Measurements from ENCODE around the gene HOXB6.

The HOXB6 gene

GRCh38 chr17:48624544-48625494 lies 20.0 kb upstream of the HOXB6 start (continued):
- peak; percentile 71 for TF ChIP-seq SP2 (tag by site-specific recombination; IDR thresholded peaks at IDR 0.05)
- TF ChIP-seq ZNF76 (tag by site-specific recombination; IDR thresholded peaks at IDR 0.05; ENCODE audit: borderline replicate concordance, low read depth), result no peak
- no peak for TF ChIP-seq ZNF704 (tag by site-specific recombination; IDR thresholded peaks at IDR 0.05)
- TF ChIP-seq ZNF473 (tag by site-specific recombination; IDR thresholded peaks at IDR 0.05), result no peak
- no peak for TF ChIP-seq ZNF555 (tag by site-specific recombination; conservative IDR thresholded peaks at IDR 0.05)
- peak; percentile 19; the same call in 1 of the 2 replicates for TF ChIP-seq YY1 (tag by site-specific recombination; IDR thresholded peaks at IDR 0.05)
- TF ChIP-seq ZNF792 (tag by site-specific recombination; IDR thresholded peaks at IDR 0.05), result no peak
- TF ChIP-seq ZNF830 (tag by site-specific recombination; IDR thresholded peaks at IDR 0.05; ENCODE audit: low read depth), result no peak
- TF ChIP-seq ZNF221 (tag by site-specific recombination; IDR thresholded peaks at IDR 0.05; ENCODE audit: borderline replicate concordance), result no peak
- no peak for TF ChIP-seq REST (tag by site-specific recombination; IDR thresholded peaks at IDR 0.05)
- TF ChIP-seq MEIS1 (CRISPR knock-in tag; IDR thresholded peaks at IDR 0.05; ENCODE audit: borderline replicate concordance), result no peak
- TF ChIP-seq ZNF561 (tag by site-specific recombination; IDR thresholded peaks at IDR 0.05; ENCODE audit: borderline replicate concordance), result no peak
- TF ChIP-seq ZNF146 (tag by site-specific recombination; IDR thresholded peaks at IDR 0.05), result no peak
- no peak for TF ChIP-seq ZNF548 (tag by site-specific recombination; IDR thresholded peaks at IDR 0.05)
- no peak for TF ChIP-seq BCL11A (tag by site-specific recombination; IDR thresholded peaks at IDR 0.05; ENCODE audit: low read depth)
- TF ChIP-seq KLF1 (tag by site-specific recombination; IDR thresholded peaks at IDR 0.05), result 0 out of 2 replicates have a peak, but pooled peaks have one; percentile 16
- no peak for TF ChIP-seq ZBTB17 (tag by site-specific recombination; IDR thresholded peaks at IDR 0.05)
- no peak for TF ChIP-seq ZNF174 (tag by site-specific recombination; IDR thresholded peaks at IDR 0.05)
- peak; percentile 49 for TF ChIP-seq ZNF660 (tag by site-specific recombination; IDR thresholded peaks at IDR 0.05)
- TF ChIP-seq KLF10 (tag by site-specific recombination; IDR thresholded peaks at IDR 0.05), result no peak; the same call in 1 of the 2 replicates
- TF ChIP-seq CTCF (tag by site-specific recombination; IDR thresholded peaks at IDR 0.05), result no peak
- no peak for TF ChIP-seq GLI2 (tag by site-specific recombination; IDR thresholded peaks at IDR 0.05; ENCODE audit: borderline replicate concordance, low read depth)
- TF ChIP-seq ZNF621 (tag by site-specific recombination; IDR thresholded peaks at IDR 0.05), result no peak
- no peak for TF ChIP-seq HOXA7 (CRISPR knock-in tag; IDR thresholded peaks at IDR 0.05; ENCODE audit: borderline replicate concordance)
- no peak for TF ChIP-seq ZBTB49 (tag by site-specific recombination; IDR thresholded peaks at IDR 0.05; ENCODE audit: low read depth)
- TF ChIP-seq ZSCAN5A (tag by site-specific recombination; IDR thresholded peaks at IDR 0.05), result 0 out of 2 replicates have a peak, but pooled peaks have one; percentile 19
